ENCODE measurements around the gene CTBP1.

GRCh38 chr4:1226144-1226481 is 22.8 kb downstream of the CTBP1 start:
- no peak for TF ChIP-seq POLR2A (IDR thresholded peaks at IDR 0.05; ENCODE audit: low read depth, low read length)
- TF ChIP-seq TAF1 (IDR thresholded peaks at IDR 0.05; ENCODE audit: borderline replicate concordance, low read depth, low read length): no peak
- TF ChIP-seq POLR2AphosphoS5 (IDR thresholded peaks at IDR 0.05; ENCODE audit: low read depth, low read length): no peak

All from GM12892 (cell line).